Measurements from ENCODE around the gene TOMM34. TPM values are rescaled to one million over a fixed set of nuclear protein-coding genes. Genes with fewer than 3 reads are reported as not detected.

The TOMM34 gene
- total RNA-seq, 1 donor from 2014 or later = 16.2 TPM

- TF ChIP-seq POLR2A (IDR thresholded peaks at IDR 0.05) = no peak
- no peak for TF ChIP-seq CTCF (IDR thresholded peaks at IDR 0.05)
- no peak for TF ChIP-seq POLR2AphosphoS5 (IDR thresholded peaks at IDR 0.05; ENCODE audit: insufficient read depth in 1 of 2, low read depth in 1 of 2)
- no peak for DNase-seq (ENCODE audit: extremely low spot score in 2 of 2)
- Histone ChIP-seq H3K36me3 (peaks cover 0 to 26% of the 10 kb centered on the region in 2 donors), H3K9me3 (no peaks in the 10 kb centered on the region), H3K4me3 (no peak overlapping the region), H3K4me1 (peaks cover 17% of the 10 kb centered on the region), H3K27me3 (no peaks in the 10 kb centered on the region), H3K27ac (no peak overlapping the region)
- intact Hi-C loops (cut with DNase I) = no loop called here
Observed at GRCh38 chr20:44958276-44958675, 1.9 kb downstream of the TOMM34 start.

DNA sequence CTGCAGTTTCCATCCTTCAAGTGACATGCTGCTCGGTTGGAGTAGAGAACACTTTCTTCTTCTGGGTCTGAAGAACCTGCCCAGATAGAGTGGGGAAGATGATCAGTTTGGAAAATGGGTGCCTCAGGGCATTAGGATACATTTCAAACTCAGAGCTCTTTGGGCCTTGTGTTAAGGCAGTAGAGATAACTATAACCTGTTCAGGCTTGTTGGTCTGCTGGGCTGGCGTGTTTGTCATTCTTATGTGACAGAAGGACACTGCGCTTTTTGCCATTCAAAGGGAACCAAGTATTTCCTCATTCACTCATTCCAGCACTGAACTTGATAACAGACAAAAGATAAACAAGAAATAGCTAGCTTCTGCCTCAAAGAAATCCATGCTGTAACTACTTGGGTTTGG, 3.8 kb downstream of the TOMM34 start:
- intact Hi-C loops (cut with DNase I) = no loop called here
- peaks cover 0 to 26% of the 10 kb centered on the region in 2 donors for H3K36me3 ChIP-seq
- no peak for DNase-seq (ENCODE audit: extremely low spot score in 2 of 2)

GRCh38 chr20:44955270-44955669, 4.9 kb downstream of the TOMM34 start:
- peaks cover 11% of the 10 kb centered on the region for H3K4me1 ChIP-seq
- intact Hi-C loops (cut with DNase I) = no loop called here
- H3K9me3 ChIP-seq = no peaks in the 10 kb centered on the region
- H3K36me3 ChIP-seq = peaks cover 0 to 38% of the 10 kb centered on the region in 2 donors
- H3K4me3 ChIP-seq = no peak overlapping the region
- DNase-seq (ENCODE audit: extremely low spot score in 2 of 2) = no peak
- H3K27me3 ChIP-seq = no peaks in the 10 kb centered on the region
- TF ChIP-seq CTCF (IDR thresholded peaks at IDR 0.05) (no peak), POLR2A (IDR thresholded peaks at IDR 0.05) (no peak), POLR2AphosphoS5 (IDR thresholded peaks at IDR 0.05; ENCODE audit: insufficient read depth in 1 of 2, low read depth in 1 of 2) (no peak)
- H3K27ac ChIP-seq = no peak overlapping the region

More for the DNA sequence above, 3.8 kb downstream of the TOMM34 start:
- H3K27ac ChIP-seq = no peak overlapping the region
- TF ChIP-seq POLR2A (IDR thresholded peaks at IDR 0.05) (no peak), CTCF (IDR thresholded peaks at IDR 0.05) (no peak)
- H3K27me3 ChIP-seq = no peaks in the 10 kb centered on the region
- no peak overlapping the region for H3K4me3 ChIP-seq
- peaks cover 17% of the 10 kb centered on the region for H3K4me1 ChIP-seq
- no peaks in the 10 kb centered on the region for H3K9me3 ChIP-seq

- Histone ChIP-seq H3K4me1 (peaks cover 3% of the 10 kb centered on the region), H3K4me3 (no peak overlapping the region), H3K27me3 (no peaks in the 10 kb centered on the region), H3K9me3 (no peaks in the 10 kb centered on the region), H3K36me3 (peaks cover 0 to 47% of the 10 kb centered on the region in 2 donors), H3K27ac (no peak overlapping the region)
- TF ChIP-seq POLR2A (IDR thresholded peaks at IDR 0.05) = no peak
- TF ChIP-seq POLR2AphosphoS5 (IDR thresholded peaks at IDR 0.05; ENCODE audit: insufficient read depth in 1 of 2, low read depth in 1 of 2) = no peak
- no peak for TF ChIP-seq CTCF (IDR thresholded peaks at IDR 0.05)
- intact Hi-C loops (cut with DNase I) = no loop called here
- DNase-seq (ENCODE audit: extremely low spot score in 2 of 2) = no peak
Observed at GRCh38 chr20:44954211-44954610, 6.0 kb downstream of the TOMM34 start.

DNA sequence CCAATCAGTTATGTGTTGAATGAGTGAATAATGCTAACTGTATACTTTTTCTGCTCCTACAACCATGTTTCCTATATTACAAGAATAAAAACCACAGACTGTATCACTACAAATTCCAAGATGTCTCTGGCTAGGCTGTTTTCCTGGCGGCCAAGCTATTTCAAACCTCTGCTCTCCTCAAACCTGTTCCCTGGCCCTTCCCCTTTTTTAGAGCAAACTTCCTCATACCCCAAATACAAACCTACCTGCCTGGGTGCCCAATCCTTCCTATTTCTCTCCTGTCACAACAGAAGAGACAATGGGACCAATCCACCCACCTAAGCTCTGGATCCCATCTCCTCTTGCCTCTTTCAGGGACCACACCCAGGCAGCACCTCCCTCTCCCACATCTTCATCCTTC, 7.5 kb downstream of the TOMM34 start:
- Histone ChIP-seq H3K4me3 (no peak overlapping the region), H3K4me1 (no peaks in the 10 kb centered on the region), H3K27me3 (no peaks in the 10 kb centered on the region), H3K27ac (no peak overlapping the region), H3K36me3 (peaks cover 0 to 62% of the 10 kb centered on the region in 2 donors), H3K9me3 (no peaks in the 10 kb centered on the region)
- intact Hi-C loops (cut with DNase I) = no loop called here
- no peak for DNase-seq (ENCODE audit: extremely low spot score in 2 of 2)
- no peak for TF ChIP-seq POLR2AphosphoS5 (IDR thresholded peaks at IDR 0.05; ENCODE audit: insufficient read depth in 1 of 2, low read depth in 1 of 2)
- no peak for TF ChIP-seq CTCF (IDR thresholded peaks at IDR 0.05)
